Gastrocnemius medialis (tissue), 4 donors: ENCODE data around the gene MPP3. TPM values are rescaled to one million over a fixed set of nuclear protein-coding genes. Genes with fewer than 3 reads are reported as not detected.

Source experiments
- ATAC-seq, 2 donors: fragments of 150-250 bp; one replicate each; pipeline ENCODE4 v1.9.1; 2016
- DNase-seq, 2 donors: peaks; one replicate each; pipeline ENCODE4 v3.0.0-alpha.2; 2019
- H3K27ac ChIP-seq, 4 donors: fragments of 200-600 bp; sonication (generic); 1 replicate in 1 of 4; 2 replicates in 3 of 4; pipeline ENCODE4 v1.5.1; 2016 to 2018; ENCODE audit warnings: mild to moderate bottlenecking in 2 of 4, moderate library complexity in 1 of 4
- H3K27me3 ChIP-seq, 3 donors: fragments of 200-600 bp; sonication (generic) in 2 of 3; 1 replicate in 1 of 3; 2 replicates in 2 of 3; pipeline versions ENCODE4 v1.5.1 to v1.6.0; 2016 to 2019; ENCODE audit warnings: mild to moderate bottlenecking in 1 of 3, moderate library complexity in 1 of 3
- H3K36me3 ChIP-seq, 2 donors: fragments of 200-600 bp; sonication (generic) in 1 of 2; one replicate each; pipeline ENCODE4 v1.5.1; 2017 to 2018
- H3K4me1 ChIP-seq, 2 donors: fragments of 200-600 bp; sonication (generic) in 1 of 2; one replicate each; pipeline ENCODE4 v1.5.1; 2016 to 2017; ENCODE audit warnings: mild to moderate bottlenecking in 2 of 2
- H3K4me3 ChIP-seq, 4 donors: fragments of 200-600 bp; sonication (generic) in 3 of 4; 1 replicate in 1 of 4; 2 replicates in 3 of 4; pipeline ENCODE4 v1.5.1; 2016 to 2019; ENCODE audit warnings: mild to moderate bottlenecking in 2 of 4
- H3K9me3 ChIP-seq, 3 donors: fragments of 200-600 bp; sonication (generic) in 2 of 3; 1 replicate in 1 of 3; 2 replicates in 2 of 3; pipeline ENCODE4 v1.5.1; 2016 to 2019
- CTCF ChIP-seq, 5 experiments: fragments of 450-650 bp in 3 of 5; fragments of 200-600 bp in 2 of 5; sonication (generic) in 2 of 5; IDR thresholded peaks in 4 of 5; conservative IDR thresholded peaks in 1 of 5; 1 replicate in 4 of 5; 2 replicates in 1 of 5; pipeline ENCODE4 v1.5.1; 2016 to 2019; ENCODE audit warnings: antibody characterized with exemption in 5 of 5, mild to moderate bottlenecking in 3 of 5, moderate library complexity in 3 of 5
- POLR2A ChIP-seq, 2 donors: fragments of 450-650 bp; IDR thresholded peaks; one replicate each; pipeline ENCODE4 v1.6.1; 2017; ENCODE audit warnings: antibody characterized with exemption in 2 of 2, mild to moderate bottlenecking in 2 of 2, moderate library complexity in 2 of 2
- in situ Hi-C, 4 donors: fragments of 200-750 bp; cut with MboI; loops; one replicate each; pipeline versions ENCODE4 v1.15.0 to v1.8.0; 2017; ENCODE audit warnings: low sequenced_read_pairs in 4 of 4
- intact Hi-C: fragments of 100-400 bp; cut with DNase I; formaldehyde crosslinking; loops from one replicate; pipeline ENCODE4 v1.15.1; 2023; ENCODE audit warnings: low total_unique reads
- total RNA-seq, 4 donors: library from RNA; depleted of rRNA; stranded (reverse); fragments of >200 nt; gene quantifications; one replicate each; pipeline versions ENCODE4 v1.1.0 to v1.2.3, GENCODE V29; 2016

The MPP3 gene
- total RNA-seq, 4 donors from 2014 or later = 0.12 to 2.4 (median 1.1) TPM

- no peaks in the 10 kb centered on the region for H3K36me3 ChIP-seq
- no peak overlapping the region for H3K4me3 ChIP-seq
- H3K27ac ChIP-seq = no peak overlapping the region
- in situ Hi-C loops = loop anchor here in 1 of 4 donors (10.0 kb wide), 1 partner anchor 181 kb away; no protein-coding TSS in a partner anchor
- DNase-seq = no peak
- no peak for ATAC-seq
- intact Hi-C loops = no loop called here
- peaks cover 8 to 30% (median 24%) of the 10 kb centered on the region in 3 donors for H3K27me3 ChIP-seq
- no peaks in the 10 kb centered on the region for H3K9me3 ChIP-seq
- peaks cover 0 to 7% of the 10 kb centered on the region in 2 donors for H3K4me1 ChIP-seq
- TF ChIP-seq POLR2A (IDR thresholded peaks at IDR 0.05) (no peak), CTCF (IDR thresholded peaks at IDR 0.05 in 4 of 5, conservative IDR thresholded peaks at IDR 0.05 in 1 of 5) (no peak)
These were observed 76.7 kb downstream of the MPP3 start for GRCh38 chr17:43756201-43756600.

GRCh38 chr17:43755389-43755875 lies 77.5 kb downstream of the MPP3 start:
- no peaks in the 10 kb centered on the region for H3K36me3 ChIP-seq
- no peak overlapping the region for H3K27ac ChIP-seq
- intact Hi-C loops (no loop called here), in situ Hi-C loops (loop anchor here in 1 of 4 donors (10.0 kb wide), 1 partner anchor 181 kb away; no protein-coding TSS in a partner anchor)
- H3K27me3 ChIP-seq = peaks cover 8 to 30% (median 24%) of the 10 kb centered on the region in 3 donors
- H3K4me1 ChIP-seq = peaks cover 0 to 7% of the 10 kb centered on the region in 2 donors
- DNase-seq (no peak), ATAC-seq (no peak)
- TF ChIP-seq CTCF (IDR thresholded peaks at IDR 0.05 in 4 of 5, conservative IDR thresholded peaks at IDR 0.05 in 1 of 5) (peak in 1 of 5 experiments; percentile 9), POLR2A (IDR thresholded peaks at IDR 0.05) (no peak)
- H3K4me3 ChIP-seq = peak overlapping the region in 1 of 4 donors; percentile 21
- no peaks in the 10 kb centered on the region for H3K9me3 ChIP-seq

- H3K4me1 ChIP-seq = peaks cover 0 to 7% of the 10 kb centered on the region in 2 donors
- no peak overlapping the region for H3K27ac ChIP-seq
- DNase-seq (no peak), ATAC-seq (no peak)
- H3K36me3 ChIP-seq = no peaks in the 10 kb centered on the region
- no peaks in the 10 kb centered on the region for H3K9me3 ChIP-seq
- TF ChIP-seq POLR2A (IDR thresholded peaks at IDR 0.05) (no peak), CTCF (IDR thresholded peaks at IDR 0.05 in 4 of 5, conservative IDR thresholded peaks at IDR 0.05 in 1 of 5) (no peak)
- in situ Hi-C loops (loop anchor here in 1 of 4 donors (10.0 kb wide), 1 partner anchor 180 kb away; no protein-coding TSS in a partner anchor), intact Hi-C loops (no loop called here)
- peak overlapping the region in 1 of 4 donors; percentile 21 for H3K4me3 ChIP-seq
- peaks cover 8 to 30% (median 24%) of the 10 kb centered on the region in 3 donors for H3K27me3 ChIP-seq
These were observed 78.0 kb downstream of the MPP3 start for GRCh38 chr17:43754947-43755346.

- no peak for DNase-seq
- Histone ChIP-seq H3K4me3 (no peak overlapping the region), H3K4me1 (peaks cover 0 to 7% of the 10 kb centered on the region in 2 donors), H3K36me3 (no peaks in the 10 kb centered on the region), H3K27me3 (peaks cover 8 to 30% (median 24%) of the 10 kb centered on the region in 3 donors), H3K27ac (no peak overlapping the region), H3K9me3 (no peaks in the 10 kb centered on the region)
- TF ChIP-seq POLR2A (IDR thresholded peaks at IDR 0.05) = no peak
- ATAC-seq = no peak
- in situ Hi-C loops = loop anchor here in 1 of 4 donors (10.0 kb wide), 1 partner anchor 179 kb away; no protein-coding TSS in a partner anchor
- intact Hi-C loops = no loop called here
These were observed 79.3 kb downstream of the MPP3 start for GRCh38 chr17:43753493-43754129.

Other genes starting within 250 kb of the MPP3 start
- 10 to 100 TPM in 1 of 4 donors, 1 to 10 TPM in 3; 4.0 to 12.2 (median 8.8) TPM for gene MEOX1, start 171.2 kb downstream of the MPP3 start, total RNA-seq
- not detected for gene SOST, start 74.4 kb downstream of the MPP3 start, total RNA-seq
- gene DUSP3, start 54.2 kb downstream of the MPP3 start, total RNA-seq = 100 to 1,000 TPM; 121 to 184 (median 145) TPM
- gene CFAP97D1, start 52.7 kb downstream of the MPP3 start, total RNA-seq = not detected
- 10 to 100 TPM; 18.4 to 28.2 (median 20.8) TPM for gene CD300LG, start 14.0 kb upstream of the MPP3 start, total RNA-seq
- 1 to 10 TPM in 2 of 4 donors, under 1 TPM in 1, not detected in 1; 0.39 to 3.2 (median 2.0) TPM for gene MPP2, start 74.4 kb upstream of the MPP3 start, total RNA-seq
- not detected for gene PPY, start 109.3 kb upstream of the MPP3 start, total RNA-seq
- not detected for gene PYY, start 120.8 kb upstream of the MPP3 start, total RNA-seq
- 1 to 10 TPM in 1 of 4 donors, under 1 TPM in 3; 0.13 to 1.2 (median 0.34) TPM for gene NAGS, start 171.5 kb upstream of the MPP3 start, total RNA-seq
- gene TMEM101, start 181.8 kb upstream of the MPP3 start, total RNA-seq = 10 to 100 TPM; 28.8 to 38.3 (median 36.4) TPM
- 10 to 100 TPM; 41.6 to 79.0 (median 56.5) TPM for gene LSM12, start 233.5 kb upstream of the MPP3 start, total RNA-seq
- 10 to 100 TPM; 30.5 to 40.5 (median 36.4) TPM for gene G6PC3, start 237.6 kb upstream of the MPP3 start, total RNA-seq